Natural killer cell (primary cell): Measurements from ENCODE around the gene JOSD2. TPM values are rescaled to one million over a fixed set of nuclear protein-coding genes. Genes with fewer than 3 reads are reported as not detected.
A peak's percentile ranks its signal among the peaks of the same experiment; 100 is the strongest.

Experiments
- ATAC-seq, 3 donors: fragments of 150-1000 bp in 2 of 3; fragments of 200-7000 bp in 1 of 3; cut with Tn5 transposase; 1 replicate in 1 of 3; 2 replicates in 2 of 3; pipeline ENCODE4 v1.10.0; 2021; ENCODE audit warnings: mild to moderate bottlenecking in 2 of 3, moderate library complexity in 2 of 3
- DNase-seq, 2 donors: peaks; one replicate each; pipeline versions ENCODE4 v3.0.0 to v3.0.0-alpha.2; 2013 to 2021; ENCODE audit warnings: mixed read lengths in 1 of 2
- H3K27ac ChIP-seq: one replicate; pipeline ENCODE4 v1.5.1; 2013; ENCODE audit warnings: mild to moderate bottlenecking, low read length
- H3K27me3 ChIP-seq: one replicate; pipeline ENCODE4 v1.6.1; 2013; ENCODE audit warnings: low read length; ENCODE audit not compliant: control insufficient read depth, insufficient read depth
- H3K36me3 ChIP-seq: one replicate; pipeline ENCODE4 v1.6.1; 2013; ENCODE audit warnings: low read length; ENCODE audit not compliant: control insufficient read depth, insufficient read depth
- H3K4me1 ChIP-seq: one replicate; pipeline ENCODE4 v1.6.1; 2013; ENCODE audit warnings: low read length; ENCODE audit not compliant: control insufficient read depth, insufficient read depth
- H3K4me3 ChIP-seq: one replicate; pipeline ENCODE4 v1.5.1; 2013; ENCODE audit warnings: low read length
- H3K9me3 ChIP-seq: one replicate; pipeline ENCODE4 v1.6.1; 2013; ENCODE audit warnings: low read length; ENCODE audit not compliant: control insufficient read depth, insufficient read depth
- H3K27ac Mint-ChIP-seq, 2 donors: one replicate each; pipeline ENCODE4 v1.8.0; 2022; ENCODE audit warnings: mild to moderate bottlenecking in 2 of 2, mixed read lengths in 2 of 2, moderate library complexity in 1 of 2
- H3K27me3 Mint-ChIP-seq, 2 donors: one replicate each; pipeline ENCODE4 v1.8.0; 2022; ENCODE audit warnings: low read depth in 2 of 2, mixed read lengths in 2 of 2
- H3K36me3 Mint-ChIP-seq: one replicate; pipeline ENCODE4 v1.8.0; 2022; ENCODE audit warnings: mixed read lengths
- H3K4me1 Mint-ChIP-seq, 2 donors: one replicate each; pipeline ENCODE4 v1.8.0; 2022; ENCODE audit warnings: mixed read lengths in 2 of 2
- H3K4me3 Mint-ChIP-seq: one replicate; pipeline ENCODE4 v1.8.0; 2022; ENCODE audit warnings: mild to moderate bottlenecking, moderate library complexity, mixed read lengths
- H3K9me3 Mint-ChIP-seq, 2 donors: one replicate each; pipeline ENCODE4 v1.8.0; 2022; ENCODE audit warnings: mixed read lengths in 2 of 2
- WGBS: methylation state at CpG from one replicate; pipeline ENCODE4 v1.1.7; 2013; ENCODE audit warnings: missing lambda C conversion rate; ENCODE audit not compliant: insufficient coverage; 5-methylcytosine and 5-hydroxymethylcytosine counted together
- intact Hi-C: fragments of 100-400 bp; cut with micrococcal nuclease; formaldehyde crosslinking; loops from one replicate; pipeline ENCODE4 v1.14.2; 2022
- total RNA-seq, 4 donors: library from RNA; stranded (reverse); fragments of 120-200 nt in 1 of 4; gene quantifications; one replicate each; pipeline versions ENCODE4 v1.2.3 to v1.2.4, GENCODE V29; 2013 to 2022
- TF ChIP-seq, protein P1 (sequence below): fragments of 200-600 bp; IDR thresholded peaks from one replicate; pipeline ENCODE4 v1.8.0; 2022; ENCODE audit warnings: antibody characterized with exemption

The JOSD2 gene
- total RNA-seq, 3 donors from 2014 or later (not counting 1 experiment from before 2014, with no cell fraction given) = 18.8 to 22.0 (median 20.3) TPM

DNA sequence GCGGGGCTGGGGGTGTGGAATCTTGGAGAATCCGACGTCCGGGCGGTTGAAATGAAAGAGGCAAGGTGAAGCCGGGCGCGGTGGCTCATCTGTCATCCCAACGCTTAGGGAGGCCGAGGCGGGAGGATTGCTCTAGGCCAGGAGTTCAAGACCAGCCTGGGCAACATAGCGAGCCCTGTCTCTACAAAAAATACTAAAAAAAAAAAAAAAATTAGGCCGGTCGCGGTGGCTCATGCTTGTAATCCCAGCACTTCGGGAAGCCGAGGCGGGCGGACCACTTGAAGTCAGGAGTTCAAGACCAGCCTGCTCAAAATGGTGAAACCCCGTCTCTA is 34.1 kb downstream of the JOSD2 start:
- Mint-ChIP-seq H3K27ac (peak overlapping the region; percentile 91 to 99), H3K4me1 (peaks cover 30 to 48% of the 10 kb centered on the region in 2 donors), H3K4me3 (peak overlapping the region; percentile 99), H3K9me3 (no peaks in the 10 kb centered on the region), H3K36me3 (no peaks in the 10 kb centered on the region), H3K27me3 (no peaks in the 10 kb centered on the region)
- Histone ChIP-seq H3K4me1 (peaks cover 25% of the 10 kb centered on the region), H3K4me3 (peak overlapping the region; percentile 78), H3K9me3 (peaks cover 3% of the 10 kb centered on the region), H3K27me3 (no peaks in the 10 kb centered on the region), H3K36me3 (peaks cover 31% of the 10 kb centered on the region), H3K27ac (peak overlapping the region; percentile 76)
- no peak for DNase-seq
- ATAC-seq = no peak
- TF ChIP-seq, protein P1, sequence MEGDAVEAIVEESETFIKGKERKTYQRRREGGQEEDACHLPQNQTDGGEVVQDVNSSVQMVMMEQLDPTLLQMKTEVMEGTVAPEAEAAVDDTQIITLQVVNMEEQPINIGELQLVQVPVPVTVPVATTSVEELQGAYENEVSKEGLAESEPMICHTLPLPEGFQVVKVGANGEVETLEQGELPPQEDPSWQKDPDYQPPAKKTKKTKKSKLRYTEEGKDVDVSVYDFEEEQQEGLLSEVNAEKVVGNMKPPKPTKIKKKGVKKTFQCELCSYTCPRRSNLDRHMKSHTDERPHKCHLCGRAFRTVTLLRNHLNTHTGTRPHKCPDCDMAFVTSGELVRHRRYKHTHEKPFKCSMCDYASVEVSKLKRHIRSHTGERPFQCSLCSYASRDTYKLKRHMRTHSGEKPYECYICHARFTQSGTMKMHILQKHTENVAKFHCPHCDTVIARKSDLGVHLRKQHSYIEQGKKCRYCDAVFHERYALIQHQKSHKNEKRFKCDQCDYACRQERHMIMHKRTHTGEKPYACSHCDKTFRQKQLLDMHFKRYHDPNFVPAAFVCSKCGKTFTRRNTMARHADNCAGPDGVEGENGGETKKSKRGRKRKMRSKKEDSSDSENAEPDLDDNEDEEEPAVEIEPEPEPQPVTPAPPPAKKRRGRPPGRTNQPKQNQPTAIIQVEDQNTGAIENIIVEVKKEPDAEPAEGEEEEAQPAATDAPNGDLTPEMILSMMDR = no peak
- 21% methylated on average over 20 of the region's 20 CpGs for WGBS
- intact Hi-C loops = loop anchor here (1.0 to 5.0 kb wide), 2 partner anchors 34 to 120 kb away; partner anchors contain the start of gene JOSD2

DNA sequence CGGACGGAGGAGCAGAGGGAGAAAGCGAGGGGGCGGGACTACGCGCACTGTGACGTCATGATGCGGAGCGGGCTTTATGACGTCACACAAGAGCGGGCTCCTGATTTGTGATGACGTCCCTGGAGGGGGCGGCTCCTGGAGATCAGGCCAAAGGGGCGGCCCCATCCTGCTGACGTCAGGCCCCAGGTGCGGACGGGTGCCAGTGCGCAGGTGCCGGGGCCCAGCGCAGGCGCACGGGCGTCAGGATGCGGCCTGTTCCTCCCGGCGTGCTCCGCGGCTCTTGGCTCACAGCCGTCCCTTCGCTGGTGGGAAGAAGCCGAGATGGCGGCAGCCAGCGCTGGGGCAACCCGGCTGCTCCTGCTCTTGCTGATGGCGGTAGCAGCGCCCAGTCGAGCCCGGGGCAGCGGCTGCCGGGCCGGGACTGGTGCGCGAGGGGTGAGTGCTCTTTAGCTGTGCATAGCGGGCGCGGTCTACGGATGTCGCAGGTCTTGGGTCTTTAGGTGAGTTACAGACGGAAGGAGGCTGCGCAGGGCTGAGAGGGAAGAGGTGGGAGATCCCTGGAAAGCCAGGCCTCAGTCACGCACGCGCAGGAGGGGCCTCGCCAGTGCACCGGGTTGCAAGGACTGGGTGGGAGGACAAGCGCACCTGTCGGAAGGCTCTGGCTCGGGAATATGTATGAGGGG is 34.6 kb downstream of the JOSD2 start, which contains the start of the genes EMC10 and GARIN5A:
Gene EMC10 (plus strand): TSS at position 284 of the 683 bp plus-strand sequence. CDS start 38 bp downstream, at position 322.
Gene GARIN5A (minus strand): TSS at position 625 of the 683 bp plus-strand sequence. CDS start 460 bp downstream, at position 165.
- Mint-ChIP-seq H3K9me3 (no peaks in the 10 kb centered on the region), H3K4me3 (peak within 1 kb of the TSS; percentile 99), H3K27me3 (no peaks in the 10 kb centered on the region), H3K27ac (peak within 1 kb of the TSS; percentile 91 to 99), H3K36me3 (no peaks in the 10 kb centered on the region), H3K4me1 (peaks cover 30 to 48% of the 10 kb centered on the region in 2 donors)
- Histone ChIP-seq H3K9me3 (peaks cover 3% of the 10 kb centered on the region), H3K4me1 (peaks cover 25% of the 10 kb centered on the region), H3K36me3 (peaks cover 29% of the 10 kb centered on the region), H3K4me3 (peak within 1 kb of the TSS; percentile 78), H3K27me3 (no peaks in the 10 kb centered on the region), H3K27ac (peak within 1 kb of the TSS; percentile 76)
- WGBS = 5% methylated on average over 58 of the region's 58 CpGs
- DNase-seq = peak; percentile 94 to 98
- intact Hi-C loops = loop anchor here (1.0 to 5.0 kb wide), 2 partner anchors 35 to 119 kb away; partner anchors contain the start of gene JOSD2
- peak; percentile 94 to 96 (median 96) for ATAC-seq
- TF ChIP-seq, protein P1 = no peak

DNA sequence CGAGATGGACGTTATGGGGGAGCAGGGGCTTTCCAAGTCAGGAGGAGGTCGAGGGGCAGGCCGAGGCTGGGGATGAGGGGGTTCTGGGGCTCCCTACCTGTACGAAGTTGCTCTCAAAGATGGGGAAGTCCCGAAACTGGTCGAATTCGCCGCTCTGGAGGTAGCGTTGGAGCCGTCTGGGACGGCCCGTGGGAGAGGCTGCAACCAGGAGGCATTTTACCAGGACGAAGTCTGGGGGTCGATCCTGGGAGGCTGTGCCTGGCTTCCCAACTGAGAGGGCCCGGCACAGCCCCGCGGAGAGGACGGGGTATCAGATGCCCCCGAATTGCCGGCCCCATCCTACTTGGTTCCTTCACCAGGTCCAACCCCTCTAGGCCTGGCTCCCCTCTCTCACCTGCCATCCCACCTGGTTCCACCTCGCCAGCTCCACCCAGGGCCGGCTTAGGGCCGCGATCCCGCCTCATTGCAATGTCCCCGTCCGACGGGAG is 35.2 kb downstream of the JOSD2 start:
- ATAC-seq = no peak
- Histone ChIP-seq H3K9me3 (peaks cover 3% of the 10 kb centered on the region), H3K36me3 (peaks cover 23% of the 10 kb centered on the region), H3K4me1 (peaks cover 25% of the 10 kb centered on the region), H3K27me3 (no peaks in the 10 kb centered on the region), H3K4me3 (peak overlapping the region; percentile 78), H3K27ac (peak overlapping the region; percentile 76)
- DNase-seq = no peak
- peak overlapping the region; percentile 99 for H3K4me3 Mint-ChIP-seq
- H3K36me3 Mint-ChIP-seq = no peaks in the 10 kb centered on the region
- TF ChIP-seq, protein P1 = no peak
- no peaks in the 10 kb centered on the region for H3K9me3 Mint-ChIP-seq
- intact Hi-C loops = loop anchor here (1.0 to 5.0 kb wide), 2 partner anchors 36 to 118 kb away; partner anchors contain the start of gene JOSD2
- peaks cover 25 to 42% of the 10 kb centered on the region in 2 donors for H3K4me1 Mint-ChIP-seq
- peak overlapping the region; percentile 91 to 99 for H3K27ac Mint-ChIP-seq
- 85% methylated on average over 29 of the region's 29 CpGs for WGBS
- no peaks in the 10 kb centered on the region for H3K27me3 Mint-ChIP-seq
